Mesodermal cell (in vitro differentiated cells): ENCODE results near the gene ANKRD44.

Experiments used
- H3K27ac ChIP-seq: 2 replicates; pipeline ENCODE4 v1.7.0; 2013; ENCODE audit warnings: mild to moderate bottlenecking, low read depth, low read length, moderate library complexity; ENCODE audit not compliant: severe bottlenecking
- H3K36me3 ChIP-seq: 2 replicates; pipeline ENCODE4 v1.7.1; 2013; ENCODE audit warnings: mild to moderate bottlenecking, low read length, moderate library complexity; ENCODE audit not compliant: control insufficient read depth, insufficient read depth
- H3K4me1 ChIP-seq: one replicate; pipeline ENCODE4 v1.7.1; 2013; ENCODE audit warnings: mild to moderate bottlenecking, low read length; ENCODE audit not compliant: insufficient read depth, control insufficient read depth, poor library complexity, severe bottlenecking
- H3K4me3 ChIP-seq: 2 replicates; pipeline ENCODE4 v1.7.0; 2013; ENCODE audit warnings: low read length, control low read depth, mild to moderate bottlenecking; ENCODE audit not compliant: insufficient read depth, poor library complexity, severe bottlenecking; ENCODE audit errors: extremely low read depth
- H3K9me3 ChIP-seq: 2 replicates; pipeline ENCODE4 v1.7.1; 2013; ENCODE audit warnings: mild to moderate bottlenecking, low read length, moderate library complexity; ENCODE audit not compliant: control insufficient read depth
- WGBS, 2 experiments: methylation state at CpG; one replicate each; pipeline ENCODE4 v1.1.5; 2013; ENCODE audit warnings: missing lambda C conversion rate in 2 of 2; ENCODE audit not compliant: insufficient coverage in 2 of 2; 5-methylcytosine and 5-hydroxymethylcytosine counted together

Gene ANKRD44

DNA sequence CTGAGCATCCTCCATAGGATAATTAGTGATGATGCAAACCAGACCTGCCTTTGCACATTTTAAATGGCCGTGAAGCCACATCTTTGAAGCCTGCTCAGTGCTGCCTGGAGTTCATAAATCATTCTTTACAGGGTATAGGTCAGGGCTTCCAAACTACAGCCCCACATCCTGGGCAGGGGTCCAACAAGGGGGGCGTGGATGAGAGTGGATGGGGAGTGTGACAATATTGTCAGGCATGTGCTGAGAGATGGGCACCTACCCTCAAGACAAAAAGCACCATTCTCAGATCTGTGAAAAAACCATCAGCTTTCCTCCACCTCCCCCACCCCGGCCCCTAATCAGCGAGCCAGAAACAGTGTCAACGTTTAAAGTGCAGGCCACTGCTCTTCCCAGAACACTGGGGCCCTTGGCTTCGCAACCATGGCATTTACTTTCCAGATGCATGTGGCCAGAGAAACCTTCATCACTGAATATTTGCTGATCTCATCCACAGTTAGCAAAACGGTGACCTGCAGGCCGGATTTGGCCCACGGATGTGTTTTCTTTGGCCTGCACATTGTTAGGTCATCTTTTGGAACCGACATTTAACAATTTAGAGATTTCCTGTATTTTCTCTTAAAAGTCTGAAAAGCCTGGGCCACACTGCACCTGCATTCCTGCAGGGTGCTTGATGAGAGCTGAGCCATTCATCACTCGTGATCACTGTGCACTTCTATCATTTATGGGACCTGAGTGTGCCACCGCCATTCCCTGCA lies 130.7 kb downstream of the ANKRD44 start:
- no peaks in the 10 kb centered on the region for H3K4me1 ChIP-seq
- H3K27ac ChIP-seq: peak overlapping the region; percentile 65
- WGBS, 2 experiments: 83 to 85% methylated on average over 10 to 11 of the region's 12 CpGs
- H3K4me3 ChIP-seq: no peak overlapping the region
- H3K9me3 ChIP-seq: no peaks in the 10 kb centered on the region
- no peaks in the 10 kb centered on the region for H3K36me3 ChIP-seq

GRCh38 chr2:197176522-197176921 lies 134.1 kb downstream of the ANKRD44 start:
- 0% methylated on average over 1 of the region's 1 CpG for WGBS, 2 experiments
- H3K4me3 ChIP-seq: no peak overlapping the region

DNA sequence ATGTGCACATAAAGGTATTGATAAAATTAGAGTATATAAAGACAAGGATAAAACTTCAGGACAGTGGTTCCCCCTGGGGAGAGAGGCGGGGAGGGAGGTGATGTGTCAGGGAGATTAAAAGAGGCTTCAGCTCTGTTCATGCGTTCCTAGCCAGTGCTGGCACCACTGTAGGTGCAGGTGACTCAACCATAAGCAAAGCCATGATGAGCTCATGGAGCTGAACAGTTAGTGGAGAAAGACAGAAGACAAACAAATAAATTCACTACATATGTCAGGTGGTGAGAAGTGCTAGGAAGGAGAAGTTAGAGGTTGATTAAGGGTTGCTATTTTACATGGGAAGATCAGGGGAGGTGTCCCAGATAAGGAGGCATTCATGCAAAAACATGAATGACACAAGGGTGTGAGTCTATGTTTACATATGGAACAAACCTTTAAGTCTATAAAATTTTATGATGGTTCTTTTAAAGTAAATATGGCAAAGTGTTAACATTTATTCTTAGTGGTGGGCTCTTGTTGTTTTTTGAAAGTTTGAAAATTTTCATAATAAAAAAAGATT lies 136.0 kb downstream of the ANKRD44 start:
- H3K36me3 ChIP-seq: no peaks in the 10 kb centered on the region
- no peak overlapping the region for H3K27ac ChIP-seq
- 83 to 86% methylated on average over 1 to 2 of the region's 2 CpGs for WGBS, 2 experiments
- H3K4me3 ChIP-seq: no peak overlapping the region
- H3K9me3 ChIP-seq: no peaks in the 10 kb centered on the region
- H3K4me1 ChIP-seq: no peaks in the 10 kb centered on the region

More at GRCh38 chr2:197176522-197176921, 134.1 kb downstream of the ANKRD44 start:
- Histone ChIP-seq H3K4me1 (no peaks in the 10 kb centered on the region), H3K9me3 (no peaks in the 10 kb centered on the region), H3K27ac (no peak overlapping the region), H3K36me3 (no peaks in the 10 kb centered on the region)

DNA sequence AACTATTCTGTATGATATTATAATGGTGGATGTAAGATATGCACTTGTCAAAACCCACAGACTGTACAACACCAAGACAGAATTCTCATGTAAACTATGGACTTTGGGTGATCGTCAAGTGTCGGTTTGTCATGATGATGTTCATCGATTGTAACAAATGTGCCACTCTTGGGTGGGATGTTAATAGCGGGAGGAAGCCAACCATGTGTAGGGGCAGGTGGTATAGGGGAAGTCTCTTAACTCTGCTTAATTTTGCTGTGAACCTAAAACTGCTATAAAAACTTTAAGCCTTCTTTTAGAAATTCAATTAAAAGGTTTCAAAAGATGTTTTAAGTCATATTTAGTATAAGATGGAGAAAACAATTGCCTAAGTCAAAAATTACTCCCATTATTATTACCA lies 139.0 kb downstream of the ANKRD44 start:
- Histone ChIP-seq H3K27ac (no peak overlapping the region), H3K36me3 (no peaks in the 10 kb centered on the region), H3K9me3 (no peaks in the 10 kb centered on the region), H3K4me1 (no peaks in the 10 kb centered on the region), H3K4me3 (no peak overlapping the region)
- 89% methylated on average over 4 of the region's 4 CpGs; no CpG with 5 or more reads in 1 of the 2 experiments for WGBS, 2 experiments

GRCh38 chr2:197170208-197170607 lies 140.4 kb downstream of the ANKRD44 start:
- no peak overlapping the region for H3K27ac ChIP-seq
- H3K9me3 ChIP-seq: no peaks in the 10 kb centered on the region
- no peaks in the 10 kb centered on the region for H3K4me1 ChIP-seq
- no CpG with 5 or more reads among the region's 1 CpG for WGBS, 2 experiments
- no peak overlapping the region for H3K4me3 ChIP-seq
- no peaks in the 10 kb centered on the region for H3K36me3 ChIP-seq

DNA sequence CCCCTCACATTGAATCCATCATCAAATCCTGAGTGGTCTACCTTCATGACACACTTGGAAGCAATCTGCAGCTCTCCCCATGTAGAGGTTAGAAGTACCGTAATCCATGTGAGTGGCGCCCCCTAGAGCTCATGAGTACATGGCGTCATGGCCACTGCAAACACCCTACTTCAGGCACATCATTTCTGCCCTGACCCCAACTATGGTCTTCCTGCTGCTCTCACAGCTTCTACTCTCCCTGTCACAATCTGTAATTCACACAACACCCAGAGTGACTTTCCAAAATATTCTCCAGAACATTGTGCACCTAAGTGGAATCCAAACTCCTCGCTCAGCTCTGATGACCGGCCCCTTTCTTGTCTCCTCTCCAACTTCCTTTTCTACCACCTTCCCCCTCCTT lies 141.9 kb downstream of the ANKRD44 start:
- no peak overlapping the region for H3K27ac ChIP-seq
- H3K36me3 ChIP-seq: no peaks in the 10 kb centered on the region
- peaks cover 3% of the 10 kb centered on the region for H3K4me1 ChIP-seq
- H3K9me3 ChIP-seq: no peaks in the 10 kb centered on the region
- WGBS, 2 experiments: 31 to 44% methylated on average over 5 of the region's 5 CpGs
- no peak overlapping the region for H3K4me3 ChIP-seq

- Histone ChIP-seq H3K36me3 (no peaks in the 10 kb centered on the region), H3K4me1 (peaks cover 3% of the 10 kb centered on the region), H3K9me3 (no peaks in the 10 kb centered on the region), H3K4me3 (no peak overlapping the region), H3K27ac (no peak overlapping the region)
- 82 to 90% methylated on average over 2 to 3 of the region's 3 CpGs for WGBS, 2 experiments
Observed at GRCh38 chr2:197167608-197168314, 142.8 kb downstream of the ANKRD44 start.

DNA sequence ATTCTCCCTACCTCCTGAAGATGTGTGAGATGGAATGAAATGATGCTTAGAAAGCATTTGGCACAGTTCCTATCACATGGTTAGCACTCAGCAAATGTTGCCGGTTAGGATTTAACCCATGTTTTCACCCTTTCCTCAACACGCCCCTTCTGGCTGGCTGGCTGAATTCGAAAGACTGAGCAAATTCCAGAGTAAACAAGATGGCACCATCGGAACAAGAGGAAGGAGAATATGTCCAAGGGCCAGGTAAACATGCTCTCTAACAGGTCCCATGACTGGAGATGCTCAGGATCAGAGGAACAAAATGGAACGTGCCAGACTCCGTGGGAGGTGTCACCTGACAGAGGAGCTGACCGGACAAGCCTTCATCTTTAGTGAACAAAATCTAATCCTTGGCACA lies 145.6 kb downstream of the ANKRD44 start:
- H3K4me1 ChIP-seq: peaks cover 9% of the 10 kb centered on the region
- 87 to 91% methylated on average over 6 to 7 of the region's 7 CpGs for WGBS, 2 experiments
- H3K4me3 ChIP-seq: no peak overlapping the region
- H3K36me3 ChIP-seq: no peaks in the 10 kb centered on the region
- no peaks in the 10 kb centered on the region for H3K9me3 ChIP-seq
- H3K27ac ChIP-seq: no peak overlapping the region

DNA sequence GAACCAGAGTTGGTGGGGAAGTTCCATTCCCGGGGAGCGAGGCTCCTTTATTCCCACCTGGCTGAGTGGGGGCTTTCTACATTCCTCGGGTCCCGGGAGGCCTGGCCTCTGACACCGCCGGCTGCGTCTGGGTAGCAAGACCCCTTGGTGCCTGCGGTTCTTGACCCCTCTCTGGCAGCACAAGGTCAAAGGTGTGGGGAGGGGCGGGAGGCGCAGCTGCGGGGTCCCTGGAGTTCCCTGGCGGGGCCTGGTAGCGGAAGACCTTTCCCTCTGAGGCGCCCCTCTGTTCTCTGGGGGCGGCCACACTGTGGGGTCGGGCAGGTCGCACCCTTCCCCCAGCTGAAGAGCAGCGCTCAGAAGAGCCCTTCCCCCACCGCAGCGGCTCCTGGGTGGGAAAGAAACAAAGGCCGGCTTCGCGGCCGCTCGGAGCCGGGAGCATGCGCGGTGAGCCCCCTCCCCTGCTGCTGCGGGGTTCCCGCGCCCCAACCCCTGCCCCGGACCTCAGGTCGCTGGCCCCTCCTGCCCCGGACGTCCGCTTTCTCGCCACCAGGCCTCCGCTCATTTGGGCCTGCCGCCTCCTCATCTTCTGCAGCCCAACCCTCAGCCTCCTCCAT lies 146.3 kb downstream of the ANKRD44 start:
- H3K36me3 ChIP-seq: no peaks in the 10 kb centered on the region
- no peak overlapping the region for H3K27ac ChIP-seq
- no peak overlapping the region for H3K4me3 ChIP-seq
- H3K4me1 ChIP-seq: peaks cover 14% of the 10 kb centered on the region
- H3K9me3 ChIP-seq: no peaks in the 10 kb centered on the region
- WGBS, 2 experiments: 70 to 76% methylated on average over 13 to 29 of the region's 39 CpGs

- Histone ChIP-seq H3K27ac (no peak overlapping the region), H3K9me3 (no peaks in the 10 kb centered on the region)
Observed at GRCh38 chr2:197163712-197164140, 146.9 kb downstream of the ANKRD44 start.

More at GRCh38 chr2:197163712-197164140, 146.9 kb downstream of the ANKRD44 start:
- Histone ChIP-seq H3K4me3 (no peak overlapping the region), H3K36me3 (no peaks in the 10 kb centered on the region), H3K4me1 (peaks cover 18% of the 10 kb centered on the region)
- WGBS, 2 experiments: 96 to 100% methylated on average over 9 to 15 of the region's 17 CpGs
